GM19035 (cell line): ENCODE results near the gene INKA2.

Experiments
- ATAC-seq: cut with Tn5 transposase; IDR thresholded peaks from one replicate; pipeline ENCODE4 v1.9.1; 2021; ENCODE audit not compliant: unreplicated experiment

Gene INKA2

DNA sequence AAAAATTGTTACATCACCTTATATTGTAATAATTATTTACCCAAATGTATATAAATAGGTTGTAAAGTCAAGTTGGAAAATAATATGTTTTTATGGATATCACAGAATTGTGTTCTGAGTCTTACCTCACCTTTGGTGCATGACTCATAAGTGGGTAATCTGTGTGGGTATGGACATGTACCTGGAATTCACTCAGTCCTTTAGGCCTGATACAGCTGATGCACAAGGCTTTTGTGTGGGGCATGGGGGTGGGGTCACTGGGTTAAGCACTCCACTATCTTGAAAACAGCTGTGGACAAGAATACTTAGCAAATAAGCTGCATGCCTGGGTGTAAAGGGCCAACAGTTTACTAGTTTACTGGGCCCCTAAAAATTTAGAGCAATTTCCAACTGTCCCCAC lies 34.4 kb downstream of the INKA2 start:
- no peak for ATAC-seq

DNA sequence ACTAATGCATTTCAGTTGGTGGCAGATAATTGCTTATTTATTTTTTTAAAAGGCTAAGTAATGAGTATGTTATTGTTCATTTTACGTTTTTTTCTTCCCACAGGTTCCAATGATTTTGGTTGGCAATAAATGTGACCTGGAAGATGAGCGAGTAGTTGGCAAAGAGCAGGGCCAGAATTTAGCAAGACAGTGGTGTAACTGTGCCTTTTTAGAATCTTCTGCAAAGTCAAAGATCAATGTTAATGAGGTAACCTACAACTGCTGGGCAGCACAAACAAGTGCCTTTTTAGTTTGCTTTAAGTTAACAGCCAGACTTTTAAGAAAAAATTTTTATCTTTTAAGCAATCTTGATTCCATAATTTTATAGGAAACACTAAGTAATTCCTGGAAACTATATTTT lies 35.0 kb downstream of the INKA2 start:
- no peak for ATAC-seq

DNA sequence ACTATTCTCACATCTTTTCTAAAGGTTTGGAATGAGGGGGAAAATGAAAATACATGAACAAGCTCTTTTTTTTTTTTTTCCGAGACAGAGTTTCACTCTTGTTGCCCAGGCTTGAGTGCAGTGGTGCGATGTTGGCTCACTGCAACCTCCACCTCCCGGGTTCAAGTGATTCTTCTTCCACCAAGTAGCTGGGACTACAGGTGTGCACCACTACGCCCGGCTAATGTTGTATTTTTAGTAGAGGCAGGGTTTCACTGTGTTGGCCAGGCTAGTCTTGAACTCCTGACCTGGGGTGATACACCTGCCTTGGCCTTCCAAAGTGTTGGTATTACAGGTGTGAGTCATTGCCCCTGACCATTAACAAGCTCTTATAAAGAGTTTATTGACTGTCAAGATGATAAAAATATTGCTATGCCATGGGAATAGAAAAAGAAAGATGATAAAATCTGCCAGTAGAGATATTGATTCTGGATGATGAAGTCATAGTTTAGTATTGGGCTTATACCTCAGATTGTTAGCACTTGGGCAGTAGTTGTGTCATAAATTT lies 36.6 kb downstream of the INKA2 start:
- ATAC-seq = no peak

DNA sequence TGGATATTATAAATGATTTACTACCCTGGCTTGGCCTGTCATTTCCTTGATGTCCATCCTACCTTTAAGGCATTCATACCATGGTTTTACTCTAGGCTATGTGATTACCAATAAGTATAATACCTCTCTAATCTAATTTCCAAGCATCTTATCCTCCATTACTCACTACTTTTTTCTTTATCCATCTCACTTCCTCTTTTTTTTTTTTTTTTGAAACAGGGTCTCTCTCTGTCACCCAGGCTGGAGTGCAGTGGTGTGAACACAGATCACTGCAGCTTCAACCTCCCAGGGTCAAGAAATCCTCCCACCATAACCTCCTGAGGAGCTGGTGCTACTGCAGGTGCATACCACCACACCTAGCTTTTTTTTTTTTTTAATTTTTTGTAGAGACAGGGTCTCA lies 39.9 kb downstream of the INKA2 start:
- ATAC-seq = no peak

- ATAC-seq = peak; percentile 50
Measured at GRCh38 chr1:111696330-111696729, 42.9 kb downstream of the INKA2 start.

DNA sequence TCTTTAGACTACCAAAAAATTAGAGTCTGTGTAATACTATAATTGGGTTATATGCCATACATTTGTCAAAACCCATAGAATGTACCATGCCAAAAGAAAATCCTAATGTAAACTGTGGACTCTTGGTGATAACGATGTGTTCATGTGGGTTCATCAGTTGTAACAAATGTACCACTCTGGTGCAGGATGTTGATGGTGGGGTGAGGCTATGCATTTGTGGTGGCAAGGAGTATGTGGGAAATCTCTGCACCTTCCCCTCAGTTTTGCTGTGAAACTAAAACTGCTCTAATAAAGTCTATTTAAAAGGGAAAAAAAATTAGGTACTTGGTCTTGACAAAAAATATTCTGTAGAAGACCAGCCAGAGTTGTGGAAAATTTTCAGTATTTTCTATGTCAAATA lies 43.4 kb downstream of the INKA2 start:
- ATAC-seq = no peak

- no peak for ATAC-seq
Measured at GRCh38 chr1:111691886-111692285, 47.3 kb downstream of the INKA2 start.

- ATAC-seq = no peak
Measured at GRCh38 chr1:111690306-111690617, 48.9 kb downstream of the INKA2 start.
